GM23338 (cell line): Measurements from ENCODE around the gene MTREX. TPM values are rescaled to one million over a fixed set of nuclear protein-coding genes. Genes with fewer than 3 reads are reported as not detected.

ENCODE experiments used
- ATAC-seq: fragments of 200-7000 bp; cut with Tn5 transposase; 3 replicates; pipeline ENCODE4 v1.9.1; 2020
- DNase-seq: peaks from one replicate; pipeline ENCODE4 v3.0.0-alpha.2; 2015; ENCODE audit warnings: low spot score
- H2AFZ ChIP-seq: fragments of 200-600 bp; sonication (generic); 2 replicates; pipeline ENCODE4 v1.8.0; 2016; ENCODE audit warnings: antibody characterized with exemption, mild to moderate bottlenecking, moderate library complexity
- H3F3A ChIP-seq: fragments of 200-600 bp; sonication (generic); replicated peaks from 2 replicates; pipeline ENCODE4 v1.8.0; 2017; ENCODE audit warnings: antibody characterized with exemption, mixed run types, low read depth
- H3K27ac ChIP-seq: fragments of 200-600 bp; sonication (generic); 2 replicates; pipeline ENCODE4 v1.6.1; 2016; ENCODE audit warnings: low read depth
- H3K27me3 ChIP-seq: fragments of 200-600 bp; sonication (generic); 2 replicates; pipeline ENCODE4 v1.8.0; 2016; ENCODE audit warnings: mild to moderate bottlenecking, mixed run types, moderate library complexity; ENCODE audit not compliant: insufficient read depth
- H3K36me3 ChIP-seq: fragments of 200-600 bp; sonication (generic); 2 replicates; pipeline ENCODE4 v1.8.0; 2016; ENCODE audit warnings: mild to moderate bottlenecking; ENCODE audit not compliant: insufficient read depth
- H3K4me1 ChIP-seq: fragments of 200-600 bp; sonication (generic); 2 replicates; pipeline ENCODE4 v1.8.0; 2016; ENCODE audit warnings: mild to moderate bottlenecking, moderate library complexity; ENCODE audit not compliant: insufficient read depth
- H3K4me2 ChIP-seq: fragments of 200-600 bp; sonication (generic); 2 replicates; pipeline ENCODE4 v1.7.1; 2017; ENCODE audit warnings: mixed run types
- H3K4me3 ChIP-seq: fragments of 200-600 bp; sonication (generic); 2 replicates; pipeline ENCODE4 v1.6.1; 2016; ENCODE audit warnings: mixed run types
- H3K79me2 ChIP-seq: fragments of 200-600 bp; sonication (generic); replicated peaks from 2 replicates; pipeline ENCODE4 v1.8.0; 2017; ENCODE audit warnings: mild to moderate bottlenecking; ENCODE audit not compliant: insufficient read depth
- H3K9me2 ChIP-seq: fragments of 200-600 bp; sonication (generic); 2 replicates; pipeline ENCODE4 v1.8.0; 2017; ENCODE audit not compliant: insufficient read depth
- H4K20me1 ChIP-seq: fragments of 200-600 bp; sonication (generic); replicated peaks from 2 replicates; pipeline ENCODE4 v1.8.0; 2017; ENCODE audit warnings: mild to moderate bottlenecking; ENCODE audit not compliant: insufficient read depth
- H3K27ac Mint-ChIP-seq: 2 replicates; pipeline ENCODE4 v1.8.0; 2020; ENCODE audit warnings: inconsistent platforms, mild to moderate bottlenecking, moderate library complexity, mixed read lengths
- H3K27me3 Mint-ChIP-seq: 3 replicates; pipeline ENCODE4 v1.8.0; 2022; ENCODE audit warnings: low read depth, mild to moderate bottlenecking, moderate library complexity, mixed read lengths, inconsistent platforms; ENCODE audit not compliant: insufficient read depth, poor library complexity
- H3K36me3 Mint-ChIP-seq: 3 replicates; pipeline ENCODE4 v1.8.0; 2021; ENCODE audit warnings: low read depth, mild to moderate bottlenecking, inconsistent platforms, moderate library complexity, mixed read lengths
- H3K4me1 Mint-ChIP-seq: 3 replicates; pipeline ENCODE4 v1.8.0; 2020; ENCODE audit warnings: mild to moderate bottlenecking, inconsistent platforms, mixed read lengths
- H3K4me3 Mint-ChIP-seq: 3 replicates; pipeline ENCODE4 v1.8.0; 2021; ENCODE audit warnings: moderate library complexity, mild to moderate bottlenecking, inconsistent platforms, mixed read lengths
- H3K9me3 Mint-ChIP-seq: 3 replicates; pipeline ENCODE4 v1.8.0; 2020; ENCODE audit warnings: moderate library complexity, mild to moderate bottlenecking, inconsistent platforms, mixed read lengths
- CREB1 ChIP-seq: fragments of 250-450 bp; sonication (Bioruptor Pico); IDR thresholded peaks from 2 replicates; pipeline ENCODE4 v1.5.0; 2020; ENCODE audit warnings: low read depth, mild to moderate bottlenecking, moderate library complexity
- EZH2 ChIP-seq: fragments of 200-600 bp; sonication (generic); IDR thresholded peaks from one replicate; pipeline ENCODE4 v1.8.0; 2017; ENCODE audit warnings: antibody characterized with exemption, mild to moderate bottlenecking, low read depth; ENCODE audit not compliant: unreplicated experiment
- EZH2phosphoT487 ChIP-seq: fragments of 200-600 bp; sonication (generic); IDR thresholded peaks from one replicate; pipeline ENCODE4 v1.8.1; 2018; ENCODE audit warnings: antibody characterized with exemption; ENCODE audit not compliant: unreplicated experiment
- JUNB ChIP-seq: IDR thresholded peaks from one replicate; pipeline ENCODE4 v1.6.1; 2016; ENCODE audit warnings: antibody characterized with exemption; ENCODE audit not compliant: unreplicated experiment
- NANOG ChIP-seq: IDR thresholded peaks from 2 replicates; pipeline ENCODE4 v1.6.1; 2016; ENCODE audit warnings: antibody characterized with exemption, borderline replicate concordance
- POLR2AphosphoS5 ChIP-seq: IDR thresholded peaks from 2 replicates; pipeline ENCODE4 v1.6.1; 2016; ENCODE audit warnings: antibody characterized with exemption, low read depth
- STAT1 ChIP-seq: IDR thresholded peaks from one replicate; pipeline ENCODE4 v1.6.1; 2016; ENCODE audit warnings: antibody characterized with exemption; ENCODE audit not compliant: unreplicated experiment
- ZNF114 ChIP-seq: fragments of 250-450 bp; sonication (Bioruptor Pico); IDR thresholded peaks from 2 replicates; pipeline ENCODE4 v1.5.0; 2020; ENCODE audit warnings: mild to moderate bottlenecking, moderate library complexity
- ZNF331 ChIP-seq: fragments of 250-450 bp; sonication (Bioruptor Pico); IDR thresholded peaks from 2 replicates; pipeline ENCODE4 v1.5.0; 2020; ENCODE audit warnings: low read depth, mild to moderate bottlenecking, moderate library complexity
- polyA plus RNA-seq: library from polyadenylated mRNA; unstranded; fragments of >200 nt; fragmentation: Nextera tagmentation; extraction: Ambion mirVana; gene quantifications from 2 replicates; pipeline ENCODE4 v1.2.1, GENCODE V29; 2016
- total RNA-seq: library from RNA; depleted of rRNA; stranded (reverse); fragments of >200 nt; shearing (Covaris generic); gene quantifications from 2 replicates; pipeline ENCODE4 v1.2.3, GENCODE V29; 2014
- TF ChIP-seq, protein P1 (sequence below): IDR thresholded peaks from one replicate; pipeline ENCODE4 v1.6.1; 2018; ENCODE audit warnings: antibody characterized with exemption; ENCODE audit not compliant: unreplicated experiment
- TF ChIP-seq, protein P2 (sequence below): fragments of 250-450 bp; sonication (Bioruptor Pico); IDR thresholded peaks from 2 replicates; pipeline ENCODE4 v1.5.0; 2020; ENCODE audit warnings: mild to moderate bottlenecking, moderate library complexity

MTREX gene
- total and polyA plus RNA-seq, 2 experiments from 2014 or later: 47.5 to 94.9 TPM

DNA sequence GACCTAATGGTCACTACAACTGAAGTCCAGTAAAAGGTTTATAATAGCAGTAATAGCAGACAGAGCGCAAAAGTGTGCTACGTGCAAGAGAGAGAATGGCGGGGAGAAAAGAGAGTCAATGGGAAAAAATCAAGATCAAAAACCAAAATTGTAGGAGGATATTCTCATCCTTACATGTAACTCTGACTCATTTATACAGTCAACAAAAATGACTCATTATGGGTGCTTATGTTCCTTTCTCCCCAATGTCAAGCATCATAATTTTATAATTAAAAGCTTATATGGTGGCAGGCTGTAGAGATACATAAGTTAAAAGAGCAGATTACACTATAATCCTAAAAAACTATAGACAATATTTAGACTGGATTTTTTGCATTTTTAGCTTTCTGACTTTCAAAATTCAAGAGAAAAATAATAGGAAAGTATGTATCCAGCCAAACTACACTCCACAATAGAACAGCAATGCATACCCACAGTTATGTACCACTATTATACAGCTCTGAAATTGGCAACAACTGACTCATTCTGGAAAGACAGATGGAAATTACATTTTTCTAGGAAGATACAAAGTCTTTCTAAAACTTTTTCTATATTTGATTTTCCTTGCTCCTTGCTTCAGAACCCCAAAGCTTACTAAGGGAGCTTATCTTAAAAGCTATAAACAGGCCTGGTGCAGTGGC, 148.6 kb downstream of the MTREX start:
- peaks cover 5% of the 10 kb centered on the region; the same call in 2 of the 3 replicates for H3K36me3 Mint-ChIP-seq
- Histone ChIP-seq H3K4me3 (no peak overlapping the region), H3K79me2 (peaks cover 81% of the 10 kb centered on the region), H3K4me1 (peaks cover 42% of the 10 kb centered on the region), H3K27me3 (no peaks in the 10 kb centered on the region), H3K27ac (no peak overlapping the region), H3F3A (no peaks in the 10 kb centered on the region), H4K20me1 (no peaks in the 10 kb centered on the region; the same call in 1 of the 2 replicates), H3K36me3 (no peaks in the 10 kb centered on the region), H2AFZ (no peak overlapping the region), H3K4me2 (no peak overlapping the region), H3K9me2 (0 out of 2 replicates have a peak, but pooled peaks cover 4% of the 10 kb centered on the region)
- no peak overlapping the region for H3K4me3 Mint-ChIP-seq
- ATAC-seq (no peak), DNase-seq (no peak)
- no peak for TF ChIP-seq STAT1
- H3K27ac Mint-ChIP-seq: peak overlapping the region; percentile 56; the same call in 1 of the 2 replicates
- H3K27me3 Mint-ChIP-seq: peaks cover 5% of the 10 kb centered on the region
- H3K4me1 Mint-ChIP-seq: peaks cover 35% of the 10 kb centered on the region
- H3K9me3 Mint-ChIP-seq: no peaks in the 10 kb centered on the region

DNA sequence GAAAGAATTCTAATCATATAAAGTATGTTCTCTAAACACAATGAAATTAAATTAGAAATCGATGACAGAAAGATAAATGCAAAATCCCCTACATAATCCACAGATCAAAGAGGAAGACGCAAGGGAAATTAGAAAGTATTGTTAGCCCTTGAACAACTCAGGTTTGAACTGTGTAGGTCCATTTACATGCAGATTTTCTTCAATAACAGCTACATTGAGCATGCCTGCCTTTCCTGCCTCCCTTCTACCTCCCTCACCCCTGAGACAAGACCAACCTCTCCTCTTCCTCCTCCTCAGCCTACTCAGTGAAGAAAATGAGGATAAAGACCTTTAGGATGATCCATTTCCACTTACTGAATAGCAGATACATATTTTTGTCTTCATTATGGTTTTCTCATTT, 151.8 kb downstream of the MTREX start:
- H3K4me3 Mint-ChIP-seq: no peak overlapping the region
- TF ChIP-seq ZNF331 (CRISPR knock-in tag) (no peak), CREB1 (CRISPR knock-in tag) (no peak), NANOG (no peak), STAT1 (no peak), EZH2 (no peak), POLR2AphosphoS5 (no peak), JUNB (no peak), ZNF114 (CRISPR knock-in tag) (no peak), EZH2phosphoT487 (no peak)
- TF ChIP-seq, protein P1, sequence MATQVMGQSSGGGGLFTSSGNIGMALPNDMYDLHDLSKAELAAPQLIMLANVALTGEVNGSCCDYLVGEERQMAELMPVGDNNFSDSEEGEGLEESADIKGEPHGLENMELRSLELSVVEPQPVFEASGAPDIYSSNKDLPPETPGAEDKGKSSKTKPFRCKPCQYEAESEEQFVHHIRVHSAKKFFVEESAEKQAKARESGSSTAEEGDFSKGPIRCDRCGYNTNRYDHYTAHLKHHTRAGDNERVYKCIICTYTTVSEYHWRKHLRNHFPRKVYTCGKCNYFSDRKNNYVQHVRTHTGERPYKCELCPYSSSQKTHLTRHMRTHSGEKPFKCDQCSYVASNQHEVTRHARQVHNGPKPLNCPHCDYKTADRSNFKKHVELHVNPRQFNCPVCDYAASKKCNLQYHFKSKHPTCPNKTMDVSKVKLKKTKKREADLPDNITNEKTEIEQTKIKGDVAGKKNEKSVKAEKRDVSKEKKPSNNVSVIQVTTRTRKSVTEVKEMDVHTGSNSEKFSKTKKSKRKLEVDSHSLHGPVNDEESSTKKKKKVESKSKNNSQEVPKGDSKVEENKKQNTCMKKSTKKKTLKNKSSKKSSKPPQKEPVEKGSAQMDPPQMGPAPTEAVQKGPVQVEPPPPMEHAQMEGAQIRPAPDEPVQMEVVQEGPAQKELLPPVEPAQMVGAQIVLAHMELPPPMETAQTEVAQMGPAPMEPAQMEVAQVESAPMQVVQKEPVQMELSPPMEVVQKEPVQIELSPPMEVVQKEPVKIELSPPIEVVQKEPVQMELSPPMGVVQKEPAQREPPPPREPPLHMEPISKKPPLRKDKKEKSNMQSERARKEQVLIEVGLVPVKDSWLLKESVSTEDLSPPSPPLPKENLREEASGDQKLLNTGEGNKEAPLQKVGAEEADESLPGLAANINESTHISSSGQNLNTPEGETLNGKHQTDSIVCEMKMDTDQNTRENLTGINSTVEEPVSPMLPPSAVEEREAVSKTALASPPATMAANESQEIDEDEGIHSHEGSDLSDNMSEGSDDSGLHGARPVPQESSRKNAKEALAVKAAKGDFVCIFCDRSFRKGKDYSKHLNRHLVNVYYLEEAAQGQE: no peak
- TF ChIP-seq, protein P2, sequence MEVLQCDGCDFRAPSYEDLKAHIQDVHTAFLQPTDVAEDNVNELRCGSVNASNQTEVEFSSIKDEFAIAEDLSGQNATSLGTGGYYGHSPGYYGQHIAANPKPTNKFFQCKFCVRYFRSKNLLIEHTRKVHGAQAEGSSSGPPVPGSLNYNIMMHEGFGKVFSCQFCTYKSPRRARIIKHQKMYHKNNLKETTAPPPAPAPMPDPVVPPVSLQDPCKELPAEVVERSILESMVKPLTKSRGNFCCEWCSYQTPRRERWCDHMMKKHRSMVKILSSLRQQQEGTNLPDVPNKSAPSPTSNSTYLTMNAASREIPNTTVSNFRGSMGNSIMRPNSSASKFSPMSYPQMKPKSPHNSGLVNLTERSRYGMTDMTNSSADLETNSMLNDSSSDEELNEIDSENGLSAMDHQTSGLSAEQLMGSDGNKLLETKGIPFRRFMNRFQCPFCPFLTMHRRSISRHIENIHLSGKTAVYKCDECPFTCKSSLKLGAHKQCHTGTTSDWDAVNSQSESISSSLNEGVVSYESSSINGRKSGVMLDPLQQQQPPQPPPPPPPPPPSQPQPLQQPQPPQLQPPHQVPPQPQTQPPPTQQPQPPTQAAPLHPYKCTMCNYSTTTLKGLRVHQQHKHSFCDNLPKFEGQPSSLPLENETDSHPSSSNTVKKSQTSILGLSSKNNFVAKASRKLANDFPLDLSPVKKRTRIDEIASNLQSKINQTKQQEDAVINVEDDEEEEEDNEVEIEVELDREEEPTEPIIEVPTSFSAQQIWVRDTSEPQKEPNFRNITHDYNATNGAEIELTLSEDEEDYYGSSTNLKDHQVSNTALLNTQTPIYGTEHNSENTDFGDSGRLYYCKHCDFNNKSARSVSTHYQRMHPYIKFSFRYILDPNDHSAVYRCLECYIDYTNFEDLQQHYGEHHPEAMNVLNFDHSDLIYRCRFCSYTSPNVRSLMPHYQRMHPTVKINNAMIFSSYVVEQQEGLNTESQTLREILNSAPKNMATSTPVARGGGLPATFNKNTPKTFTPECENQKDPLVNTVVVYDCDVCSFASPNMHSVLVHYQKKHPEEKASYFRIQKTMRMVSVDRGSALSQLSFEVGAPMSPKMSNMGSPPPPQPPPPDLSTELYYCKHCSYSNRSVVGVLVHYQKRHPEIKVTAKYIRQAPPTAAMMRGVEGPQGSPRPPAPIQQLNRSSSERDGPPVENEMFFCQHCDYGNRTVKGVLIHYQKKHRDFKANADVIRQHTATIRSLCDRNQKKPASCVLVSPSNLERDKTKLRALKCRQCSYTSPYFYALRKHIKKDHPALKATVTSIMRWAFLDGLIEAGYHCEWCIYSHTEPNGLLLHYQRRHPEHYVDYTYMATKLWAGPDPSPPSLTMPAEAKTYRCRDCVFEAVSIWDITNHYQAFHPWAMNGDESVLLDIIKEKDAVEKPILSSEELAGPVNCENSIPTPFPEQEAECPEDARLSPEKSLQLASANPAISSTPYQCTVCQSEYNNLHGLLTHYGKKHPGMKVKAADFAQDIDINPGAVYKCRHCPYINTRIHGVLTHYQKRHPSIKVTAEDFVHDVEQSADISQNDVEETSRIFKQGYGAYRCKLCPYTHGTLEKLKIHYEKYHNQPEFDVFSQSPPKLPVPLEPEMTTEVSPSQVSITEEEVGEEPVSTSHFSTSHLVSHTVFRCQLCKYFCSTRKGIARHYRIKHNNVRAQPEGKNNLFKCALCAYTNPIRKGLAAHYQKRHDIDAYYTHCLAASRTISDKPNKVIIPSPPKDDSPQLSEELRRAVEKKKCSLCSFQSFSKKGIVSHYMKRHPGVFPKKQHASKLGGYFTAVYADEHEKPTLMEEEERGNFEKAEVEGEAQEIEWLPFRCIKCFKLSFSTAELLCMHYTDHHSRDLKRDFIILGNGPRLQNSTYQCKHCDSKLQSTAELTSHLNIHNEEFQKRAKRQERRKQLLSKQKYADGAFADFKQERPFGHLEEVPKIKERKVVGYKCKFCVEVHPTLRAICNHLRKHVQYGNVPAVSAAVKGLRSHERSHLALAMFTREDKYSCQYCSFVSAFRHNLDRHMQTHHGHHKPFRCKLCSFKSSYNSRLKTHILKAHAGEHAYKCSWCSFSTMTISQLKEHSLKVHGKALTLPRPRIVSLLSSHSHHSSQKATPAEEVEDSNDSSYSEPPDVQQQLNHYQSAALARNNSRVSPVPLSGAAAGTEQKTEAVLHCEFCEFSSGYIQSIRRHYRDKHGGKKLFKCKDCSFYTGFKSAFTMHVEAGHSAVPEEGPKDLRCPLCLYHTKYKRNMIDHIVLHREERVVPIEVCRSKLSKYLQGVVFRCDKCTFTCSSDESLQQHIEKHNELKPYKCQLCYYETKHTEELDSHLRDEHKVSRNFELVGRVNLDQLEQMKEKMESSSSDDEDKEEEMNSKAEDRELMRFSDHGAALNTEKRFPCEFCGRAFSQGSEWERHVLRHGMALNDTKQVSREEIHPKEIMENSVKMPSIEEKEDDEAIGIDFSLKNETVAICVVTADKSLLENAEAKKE: no peak

More for the DNA sequence above, 151.8 kb downstream of the MTREX start:
- Histone ChIP-seq H3F3A (no peaks in the 10 kb centered on the region), H3K27ac (no peak overlapping the region), H3K4me1 (peaks cover 25% of the 10 kb centered on the region), H2AFZ (no peak overlapping the region), H3K4me2 (peak overlapping the region; percentile 15), H3K36me3 (no peaks in the 10 kb centered on the region), H3K9me2 (no peaks in the 10 kb centered on the region), H3K4me3 (no peak overlapping the region), H3K27me3 (no peaks in the 10 kb centered on the region), H3K79me2 (peaks cover 78% of the 10 kb centered on the region), H4K20me1 (no peaks in the 10 kb centered on the region; the same call in 1 of the 2 replicates)
- peaks cover 5% of the 10 kb centered on the region for H3K27me3 Mint-ChIP-seq
- H3K4me1 Mint-ChIP-seq: peaks cover 29% of the 10 kb centered on the region
- peaks cover 7% of the 10 kb centered on the region; the same call in 2 of the 3 replicates for H3K36me3 Mint-ChIP-seq
- ATAC-seq: peak; percentile 69
- H3K9me3 Mint-ChIP-seq: no peaks in the 10 kb centered on the region
- 0 out of 2 replicates have a peak overlapping the region, but pooled peaks have one; percentile 7 for H3K27ac Mint-ChIP-seq
- DNase-seq: peak; percentile 27
